ENCODE results near the gene CD2AP.

CD2AP gene

GRCh38 chr6:47626782-47627181 is 149.2 kb downstream of the CD2AP start:
- FAIRE-seq (no peak), DNase-seq (ENCODE audit: insufficient read length, low spot score) (no peak)
- TF ChIP-seq CTCF (IDR thresholded peaks at IDR 0.05; ENCODE audit: insufficient read depth, missing control alignments): no peak

GRCh38 chr6:47628448-47629272 is 151.1 kb downstream of the CD2AP start:
- TF ChIP-seq CTCF (IDR thresholded peaks at IDR 0.05; ENCODE audit: insufficient read depth, missing control alignments): no peak
- DNase-seq (ENCODE audit: insufficient read length, low spot score) (no peak), FAIRE-seq (no peak)

GRCh38 chr6:47629954-47630353 is 152.4 kb downstream of the CD2AP start:
- FAIRE-seq: no peak
- DNase-seq (ENCODE audit: insufficient read length, low spot score): no peak
- TF ChIP-seq CTCF (IDR thresholded peaks at IDR 0.05; ENCODE audit: insufficient read depth, missing control alignments): no peak

- no peak for FAIRE-seq
Measured at GRCh38 chr6:47630587-47630986, 153.0 kb downstream of the CD2AP start.

GRCh38 chr6:47631269-47631772 is 153.7 kb downstream of the CD2AP start:
- peak; percentile 41 for TF ChIP-seq CTCF (IDR thresholded peaks at IDR 0.05; ENCODE audit: insufficient read depth, missing control alignments)
- peak; percentile 44 for FAIRE-seq
- no peak for DNase-seq (ENCODE audit: insufficient read length, low spot score)

More at GRCh38 chr6:47630587-47630986, 153.0 kb downstream of the CD2AP start:
- TF ChIP-seq CTCF (IDR thresholded peaks at IDR 0.05; ENCODE audit: insufficient read depth, missing control alignments): no peak
- no peak for DNase-seq (ENCODE audit: insufficient read length, low spot score)

- TF ChIP-seq CTCF (IDR thresholded peaks at IDR 0.05; ENCODE audit: insufficient read depth, missing control alignments): no peak
- no peak for DNase-seq (ENCODE audit: insufficient read length, low spot score)
- FAIRE-seq: no peak
Measured at GRCh38 chr6:47631797-47632196, 154.2 kb downstream of the CD2AP start.

GRCh38 chr6:47633141-47633540 is 155.6 kb downstream of the CD2AP start:
- TF ChIP-seq CTCF (IDR thresholded peaks at IDR 0.05; ENCODE audit: insufficient read depth, missing control alignments): no peak
- FAIRE-seq: no peak
- DNase-seq (ENCODE audit: insufficient read length, low spot score): no peak
